ACC112 (cell line): Measurements from ENCODE around the gene LPCAT1.
"Not testable (repeated sequence)": the region's sequence is repeated elsewhere in the genome, so short reads cannot be mapped to it uniquely, and the experiment has no call there.

ENCODE experiments used
- H2AFZ ChIP-seq: fragments of 200-600 bp; sonication (generic); one replicate; pipeline ENCODE4 v1.6.0; 2017; ENCODE audit warnings: antibody characterized with exemption, low read length; ENCODE audit not compliant: unreplicated experiment
- H3K27ac ChIP-seq: fragments of 200-600 bp; sonication (generic); 2 replicates; pipeline ENCODE4 v1.5.1; 2014; ENCODE audit warnings: low read depth, mild to moderate bottlenecking, antibody characterized with exemption, low read length, moderate library complexity
- H3K27me3 ChIP-seq: fragments of 200-600 bp; sonication (generic); 2 replicates; pipeline ENCODE4 v1.6.1; 2014; ENCODE audit warnings: mild to moderate bottlenecking, antibody characterized with exemption, low read length, moderate library complexity, mixed read lengths; ENCODE audit not compliant: insufficient read depth
- H3K36me3 ChIP-seq: fragments of 200-600 bp; sonication (generic); 2 replicates; pipeline ENCODE4 v1.6.1; 2016; ENCODE audit warnings: mild to moderate bottlenecking, antibody characterized with exemption, low read length, moderate library complexity, mixed read lengths; ENCODE audit not compliant: insufficient read depth
- H3K4me1 ChIP-seq: fragments of 200-600 bp; sonication (generic); one replicate; pipeline ENCODE4 v1.6.1; 2016; ENCODE audit warnings: low read length, mixed read lengths; ENCODE audit not compliant: insufficient read depth, unreplicated experiment, control insufficient read depth
- H3K4me3 ChIP-seq: fragments of 200-600 bp; sonication (generic); 2 replicates; pipeline ENCODE4 v1.5.1; 2014; ENCODE audit warnings: mild to moderate bottlenecking, low read depth, low read length
- H3K79me2 ChIP-seq: fragments of 200-600 bp; sonication (generic); one replicate; pipeline ENCODE4 v1.6.0; 2016; ENCODE audit warnings: low read length; ENCODE audit not compliant: control insufficient read depth, unreplicated experiment, insufficient read depth

LPCAT1 gene

DNA sequence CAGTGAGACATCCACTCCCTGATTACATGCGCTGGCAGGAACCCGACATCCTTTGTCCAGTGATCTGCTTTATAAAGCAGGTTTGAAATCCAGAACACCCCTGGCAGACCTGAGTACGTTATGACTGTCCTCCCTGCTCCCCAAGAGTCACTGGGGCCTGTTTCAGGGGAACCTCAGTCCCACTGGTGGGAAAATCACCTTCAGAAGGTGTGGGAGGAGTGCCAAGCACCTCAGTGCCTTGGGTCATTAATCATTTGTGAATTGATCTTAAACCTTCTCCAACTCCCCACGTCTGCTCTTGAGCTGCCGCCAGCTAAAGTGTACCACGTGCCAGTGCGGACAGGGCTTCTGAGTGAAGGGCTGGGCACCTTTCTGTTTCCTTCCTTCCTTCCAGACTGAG lies 94.7 kb downstream of the LPCAT1 start:
- Histone ChIP-seq H3K4me1 (no peaks in the 10 kb centered on the region), H3K27ac (no peak overlapping the region), H3K27me3 (peaks cover 10% of the 10 kb centered on the region; the same call in 1 of the 2 replicates), H2AFZ (no peak overlapping the region), H3K4me3 (no peak overlapping the region), H3K79me2 (no peaks in the 10 kb centered on the region), H3K36me3 (no peaks in the 10 kb centered on the region)

DNA sequence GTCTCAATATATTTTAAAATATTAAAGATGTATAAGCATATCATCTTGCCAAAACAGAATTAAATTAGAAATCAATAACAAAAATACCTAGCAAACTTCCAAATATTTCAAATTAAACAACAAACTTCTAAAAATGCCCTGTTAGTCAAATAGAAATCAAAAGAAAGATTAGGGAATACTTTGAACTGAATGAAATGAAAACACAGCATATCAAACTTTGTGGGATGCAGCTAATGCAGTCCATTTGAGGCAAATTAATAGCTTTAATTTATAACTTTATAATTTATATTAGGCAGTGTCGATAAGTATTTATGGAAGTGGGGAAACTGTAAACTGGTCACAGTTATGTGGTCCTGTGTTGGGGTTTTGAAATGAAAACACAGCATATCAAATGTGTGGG lies 95.7 kb downstream of the LPCAT1 start:
- no peaks in the 10 kb centered on the region for H3K4me1 ChIP-seq
- H3K79me2 ChIP-seq: no peaks in the 10 kb centered on the region
- no peak overlapping the region for H2AFZ ChIP-seq
- H3K27me3 ChIP-seq: peaks cover 9% of the 10 kb centered on the region; the same call in 1 of the 2 replicates
- no peaks in the 10 kb centered on the region for H3K36me3 ChIP-seq
- H3K4me3 ChIP-seq: no peak overlapping the region
- H3K27ac ChIP-seq: no peak overlapping the region

DNA sequence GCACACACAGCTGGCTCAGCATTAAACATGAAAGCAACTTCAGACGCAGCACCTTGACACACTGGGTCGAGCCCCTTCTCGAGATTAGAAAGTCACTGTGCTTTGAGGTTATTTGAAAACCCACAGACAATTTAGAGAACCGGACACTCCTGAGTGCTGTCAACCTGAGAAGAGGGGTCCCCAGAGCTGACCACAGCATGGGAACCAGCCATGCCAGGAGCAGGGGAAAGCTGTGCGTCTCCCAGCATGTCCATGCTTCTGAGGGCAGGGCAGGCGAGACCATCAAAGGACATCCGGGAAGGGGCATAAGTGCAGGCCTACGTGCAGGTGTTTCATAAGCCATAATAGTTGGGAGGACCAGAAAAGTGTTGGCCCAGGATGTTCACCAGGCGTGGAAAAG lies 99.0 kb downstream of the LPCAT1 start:
- H3K27ac ChIP-seq: no peak overlapping the region
- H2AFZ ChIP-seq: no peak overlapping the region
- H3K4me1 ChIP-seq: peaks cover 7% of the 10 kb centered on the region
- H3K36me3 ChIP-seq: no peaks in the 10 kb centered on the region
- no peaks in the 10 kb centered on the region for H3K79me2 ChIP-seq
- peaks cover 9% of the 10 kb centered on the region; the same call in 1 of the 2 replicates for H3K27me3 ChIP-seq
- no peak overlapping the region for H3K4me3 ChIP-seq

DNA sequence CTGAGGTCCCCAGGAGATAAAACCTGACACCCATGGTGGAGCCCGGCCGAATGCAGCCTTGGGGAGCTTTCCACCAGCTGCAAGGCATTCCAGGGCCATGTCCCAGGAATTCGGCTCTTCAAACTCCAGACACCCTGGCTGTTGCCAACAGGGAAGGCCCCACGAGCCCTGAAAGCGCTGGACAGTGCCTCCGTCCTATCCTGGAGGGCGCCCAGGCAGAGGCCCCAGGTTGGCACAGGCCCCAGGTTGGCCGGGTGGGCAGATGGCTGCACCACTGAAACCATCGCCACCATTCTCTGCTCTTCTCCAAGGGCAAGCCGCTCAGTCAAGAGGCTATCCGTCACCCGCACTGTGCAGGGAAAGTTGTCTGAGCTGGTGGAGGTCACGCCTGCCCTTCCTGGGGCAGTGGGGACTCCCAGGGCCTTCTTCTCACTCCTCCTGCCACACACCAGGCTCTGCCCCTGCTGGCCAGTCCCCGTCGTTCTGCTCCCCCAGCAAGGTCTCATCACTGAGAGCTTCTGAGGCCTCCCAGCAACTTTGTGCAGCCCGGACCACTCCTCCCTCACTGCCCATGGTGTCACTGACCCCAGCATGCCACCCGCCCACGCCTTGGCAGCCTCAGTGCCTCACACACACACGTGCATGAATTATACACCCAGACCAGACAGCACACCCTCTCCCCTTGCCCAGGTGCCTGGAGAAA lies 99.7 kb downstream of the LPCAT1 start:
- H3K36me3 ChIP-seq: no peaks in the 10 kb centered on the region
- H3K27ac ChIP-seq: no peak overlapping the region
- peaks cover 7% of the 10 kb centered on the region for H3K4me1 ChIP-seq
- H3K79me2 ChIP-seq: no peaks in the 10 kb centered on the region
- peaks cover 9% of the 10 kb centered on the region; the same call in 1 of the 2 replicates for H3K27me3 ChIP-seq
- H2AFZ ChIP-seq: no peak overlapping the region
- H3K4me3 ChIP-seq: no peak overlapping the region

DNA sequence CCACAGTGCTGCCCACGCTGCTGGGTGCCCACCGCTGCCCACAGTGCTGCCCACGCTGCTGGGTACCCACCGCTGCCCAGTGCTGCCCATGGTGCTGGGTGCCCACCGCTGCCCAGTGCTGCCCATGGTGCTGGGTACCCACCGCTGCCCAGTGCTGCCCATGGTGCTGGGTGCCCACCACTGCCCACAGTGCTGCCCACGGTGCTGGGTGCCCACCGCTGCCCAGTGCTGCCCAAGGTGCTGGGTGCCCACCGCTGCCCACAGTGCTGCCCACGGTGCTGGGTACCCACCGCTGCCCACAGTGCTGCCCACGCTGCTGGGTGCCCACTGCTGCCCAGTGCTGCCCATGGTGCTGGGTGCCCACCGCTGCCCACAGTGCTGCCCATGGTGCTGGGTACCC lies 101.2 kb downstream of the LPCAT1 start:
- H3K27ac ChIP-seq, H3K4me1 ChIP-seq, H3K79me2 ChIP-seq, H3K4me3 ChIP-seq, H2AFZ ChIP-seq, H3K36me3 ChIP-seq, H3K27me3 ChIP-seq: not testable (repeated sequence)

DNA sequence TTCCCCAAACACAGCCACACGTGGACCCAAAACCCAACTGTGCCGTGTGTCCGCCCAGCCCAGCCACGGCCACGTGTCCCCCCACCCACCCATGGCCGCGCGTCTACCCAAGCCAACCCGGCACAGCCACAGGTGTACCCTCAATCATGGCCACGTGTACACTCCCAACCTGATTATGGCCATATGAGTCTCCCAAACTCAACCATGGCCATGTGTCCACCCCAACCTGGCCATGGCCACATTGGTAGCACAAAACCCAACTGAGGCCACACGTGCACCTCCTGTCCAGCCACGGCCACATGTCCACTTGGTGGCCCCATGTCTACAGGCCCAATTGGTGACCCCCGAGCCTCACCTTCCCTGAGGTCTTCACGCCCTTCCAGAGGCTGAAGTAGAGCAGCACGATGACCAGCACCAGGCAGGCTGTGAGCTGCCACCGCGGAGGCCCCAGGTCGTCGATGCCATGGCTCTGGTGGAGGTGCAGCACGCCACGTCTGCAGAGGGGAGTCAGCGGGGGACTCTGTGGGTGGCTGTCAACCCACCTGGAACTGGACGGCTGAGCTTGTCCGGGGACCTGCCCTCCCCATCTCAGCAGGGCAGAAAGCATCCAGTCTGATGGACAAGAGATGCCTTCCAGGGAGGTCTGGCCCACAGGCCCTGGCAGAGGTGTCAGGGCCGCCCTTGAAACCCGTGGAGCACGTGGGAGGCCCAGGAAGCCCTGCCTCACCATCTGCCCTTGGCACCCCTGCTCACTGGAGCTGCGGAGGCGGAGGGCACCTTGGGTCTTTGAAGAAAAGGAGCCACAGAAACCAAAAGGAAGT lies 102.0 kb downstream of the LPCAT1 start:
- Histone ChIP-seq H2AFZ (no peak overlapping the region), H3K36me3 (no peaks in the 10 kb centered on the region), H3K79me2 (no peaks in the 10 kb centered on the region), H3K4me1 (peaks cover 7% of the 10 kb centered on the region), H3K27ac (no peak overlapping the region), H3K4me3 (no peak overlapping the region), H3K27me3 (peaks cover 9% of the 10 kb centered on the region; the same call in 1 of the 2 replicates)

DNA sequence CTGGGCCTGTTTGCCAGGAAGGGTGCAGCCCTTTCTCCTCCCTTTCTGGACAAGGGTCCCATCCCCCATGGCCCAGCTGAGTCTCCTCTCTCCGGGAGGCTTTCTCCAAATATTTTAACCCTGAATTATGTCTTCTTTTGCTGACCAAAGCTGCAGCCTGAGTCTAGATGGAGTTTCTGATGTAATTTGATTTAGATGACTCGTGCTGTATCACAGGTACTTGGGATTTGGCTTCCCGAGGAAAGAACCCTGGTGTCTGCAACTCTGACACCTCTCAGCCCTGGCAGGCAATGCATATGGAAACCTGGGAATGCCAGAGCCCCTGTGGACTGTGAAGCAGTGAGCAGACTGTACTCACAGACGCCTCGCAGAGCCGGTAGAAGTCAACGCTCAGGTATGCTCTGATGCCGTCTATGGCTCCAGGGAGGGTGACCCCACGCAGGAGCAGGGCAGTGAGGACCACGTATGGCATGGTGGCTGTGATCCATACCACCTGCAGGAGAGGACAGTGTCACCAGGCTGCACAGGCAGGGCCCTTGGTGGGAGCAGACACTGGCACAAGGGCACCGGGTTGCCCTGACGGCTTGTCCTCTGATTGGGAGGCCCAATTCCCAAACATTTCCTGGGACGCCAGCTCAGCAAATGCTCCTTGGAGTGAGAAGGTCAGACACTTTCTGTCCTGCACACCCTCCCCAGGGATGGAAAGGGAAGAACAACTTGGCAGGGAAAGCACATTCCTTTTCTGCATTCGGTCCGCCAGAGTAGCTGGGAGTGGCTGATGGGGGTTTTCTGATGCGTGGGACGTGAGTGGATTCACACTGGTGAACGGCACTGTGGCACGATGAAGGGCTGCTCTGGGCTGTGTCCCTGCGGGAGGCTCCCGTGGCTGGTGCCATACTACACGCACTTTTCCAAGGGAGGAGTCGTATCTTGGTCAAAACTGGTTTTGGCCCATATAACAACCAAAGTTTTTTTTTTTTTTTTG lies 103.3 kb downstream of the LPCAT1 start:
- no peak overlapping the region for H3K27ac ChIP-seq

DNA sequence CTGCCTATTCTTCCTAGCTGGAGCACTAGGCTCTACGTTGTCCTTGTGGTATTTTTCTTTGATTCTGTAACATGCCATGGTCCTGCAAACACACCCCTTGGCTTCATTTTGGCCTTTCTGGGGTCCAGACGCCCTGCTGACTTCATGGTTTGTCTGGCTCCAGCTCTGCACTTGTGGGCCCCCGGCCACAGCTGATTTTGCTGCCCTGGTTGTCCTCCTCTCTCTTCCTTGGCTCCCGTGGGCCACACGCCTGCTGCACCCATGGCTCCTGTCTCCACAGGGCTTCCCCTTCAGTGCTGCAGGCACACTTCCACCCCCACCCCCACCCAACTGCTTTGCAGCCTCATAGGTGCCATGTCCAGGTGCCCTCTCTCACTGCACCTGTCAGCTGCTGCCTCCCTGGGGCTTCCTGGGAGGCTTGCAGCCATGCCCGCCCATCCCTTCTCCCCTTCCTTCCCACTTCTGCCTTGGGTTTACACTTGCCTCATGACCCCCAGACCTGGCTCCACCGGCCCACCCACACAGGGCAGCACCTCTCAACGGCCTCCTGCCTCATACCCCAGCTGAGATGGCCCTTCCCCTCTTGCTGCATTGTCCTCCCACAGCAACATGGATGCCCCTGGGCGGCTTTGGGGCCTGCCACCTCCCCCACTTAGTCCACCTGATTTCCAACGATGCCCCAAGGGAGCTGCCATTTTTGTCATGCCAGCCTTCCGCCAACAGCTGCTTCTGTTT lies 104.1 kb downstream of the LPCAT1 start:
- Histone ChIP-seq H3K27ac (no peak overlapping the region), H3K4me1 (peaks cover 7% of the 10 kb centered on the region), H3K4me3 (no peak overlapping the region), H3K27me3 (peaks cover 8% of the 10 kb centered on the region; the same call in 1 of the 2 replicates), H2AFZ (no peak overlapping the region), H3K36me3 (no peaks in the 10 kb centered on the region), H3K79me2 (no peaks in the 10 kb centered on the region)

More for the DNA sequence above, 103.3 kb downstream of the LPCAT1 start:
- Histone ChIP-seq H3K4me1 (peaks cover 7% of the 10 kb centered on the region), H3K79me2 (no peaks in the 10 kb centered on the region), H3K36me3 (no peaks in the 10 kb centered on the region), H3K27me3 (peaks cover 13% of the 10 kb centered on the region; the same call in 1 of the 2 replicates), H3K4me3 (no peak overlapping the region; the same call in 1 of the 2 replicates), H2AFZ (no peak overlapping the region)

DNA sequence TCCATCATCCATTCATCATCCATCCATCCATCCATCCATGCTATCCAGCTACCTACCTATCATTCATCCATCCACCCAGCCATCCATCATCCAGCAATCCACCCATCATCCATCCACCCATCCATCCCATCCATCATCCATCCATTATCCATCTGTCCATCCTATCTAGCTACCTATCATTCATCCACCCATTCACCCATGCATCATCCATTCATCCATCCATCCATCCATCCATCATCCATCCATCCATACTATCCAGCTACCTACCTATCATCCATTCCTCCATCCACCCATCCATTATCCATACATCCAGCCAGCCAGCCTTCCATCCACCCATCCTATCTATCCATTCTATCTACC lies 104.9 kb downstream of the LPCAT1 start:
- no peak overlapping the region for H3K27ac ChIP-seq
- H3K27me3 ChIP-seq: peaks cover 8% of the 10 kb centered on the region; the same call in 1 of the 2 replicates
- H3K79me2 ChIP-seq: no peaks in the 10 kb centered on the region
- no peak overlapping the region for H3K4me3 ChIP-seq
- H2AFZ ChIP-seq: no peak overlapping the region
- no peaks in the 10 kb centered on the region for H3K36me3 ChIP-seq
- H3K4me1 ChIP-seq: peaks cover 7% of the 10 kb centered on the region
